Breast epithelium (tissue), 3 donors: Measurements from ENCODE around the gene SLC25A20.

ENCODE experiments used
- CTCF ChIP-seq, 3 donors: fragments of 450-650 bp; IDR thresholded peaks; one replicate each; pipeline ENCODE4 v1.5.1; 2016 to 2017; ENCODE audit warnings: antibody characterized with exemption in 3 of 3, mild to moderate bottlenecking in 3 of 3, moderate library complexity in 3 of 3
- POLR2A ChIP-seq: fragments of 450-650 bp; IDR thresholded peaks from one replicate; pipeline ENCODE4 v1.6.1; 2016; ENCODE audit warnings: antibody characterized with exemption, mild to moderate bottlenecking, moderate library complexity
- POLR2AphosphoS5 ChIP-seq, 3 donors: sonication (generic); formaldehyde crosslinking; IDR thresholded peaks; one replicate each; pipeline ENCODE4 v1.6.1; 2017; ENCODE audit warnings: antibody characterized with exemption in 3 of 3

GRCh38 chr3:48859206-48859605 lies 39.5 kb downstream of the SLC25A20 start:
- TF ChIP-seq CTCF (IDR thresholded peaks at IDR 0.05) (no peak), POLR2A (no peak), POLR2AphosphoS5 (IDR thresholded peaks at IDR 0.05) (no peak)
